Measurements from ENCODE around the gene CD300LF.

CD300LF gene

GRCh38 chr17:74712756-74713155, at the start of gene CD300LF:
TSS of gene CD300LF (minus strand) at chr17:74712923. CDS start at chr17:74712866, 57 bp downstream.
- DNase-seq: no peak

- no peak for DNase-seq
These were observed 49.2 kb upstream of the CD300LF start for GRCh38 chr17:74761931-74762330.

DNA sequence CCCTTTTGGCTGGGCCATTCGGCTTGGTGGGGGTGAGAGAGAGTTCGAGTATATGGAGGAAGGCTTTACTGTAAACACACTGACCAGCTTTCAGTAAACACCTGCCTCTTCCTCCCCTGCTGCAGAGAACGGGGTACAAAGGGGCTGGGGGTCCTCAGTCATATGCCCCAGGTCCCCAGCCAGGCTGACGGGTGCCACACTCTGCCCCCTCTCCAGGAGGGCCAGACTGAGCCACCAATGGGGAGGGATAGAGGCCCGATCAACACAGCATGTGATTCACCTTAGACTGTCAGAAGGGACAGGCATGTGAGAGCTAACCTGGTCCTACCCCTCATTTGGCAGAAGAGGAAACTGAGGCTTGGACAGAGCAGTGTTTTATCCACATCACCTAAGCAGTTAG, 48.7 kb upstream of the CD300LF start:
- DNase-seq: no peak

GRCh38 chr17:74760404-74761105, 47.8 kb upstream of the CD300LF start:
- DNase-seq: no peak

- no peak for DNase-seq
These were observed 47.2 kb upstream of the CD300LF start for GRCh38 chr17:74759941-74760340.

- DNase-seq: peak; percentile 34
These were observed 46.6 kb upstream of the CD300LF start for GRCh38 chr17:74759243-74759801.

DNA sequence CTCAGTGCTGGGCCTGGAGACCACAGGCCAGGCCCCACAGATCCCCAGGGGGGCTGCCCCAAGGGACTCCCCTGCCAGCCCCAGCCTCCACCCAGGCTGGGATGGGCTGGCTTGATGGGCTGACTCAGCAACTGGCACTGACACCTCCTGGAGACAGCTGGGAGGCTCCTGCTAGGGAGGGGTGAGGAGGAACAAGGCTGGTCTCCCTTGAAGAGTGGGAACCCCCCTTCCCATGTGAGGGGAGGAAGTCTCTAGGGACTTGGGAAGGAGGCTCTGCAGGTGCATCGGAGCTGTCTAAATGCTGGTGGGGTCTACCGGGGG, 46.1 kb upstream of the CD300LF start:
- DNase-seq: no peak

- no peak for DNase-seq
These were observed 45.5 kb upstream of the CD300LF start for GRCh38 chr17:74757931-74758847.

DNA sequence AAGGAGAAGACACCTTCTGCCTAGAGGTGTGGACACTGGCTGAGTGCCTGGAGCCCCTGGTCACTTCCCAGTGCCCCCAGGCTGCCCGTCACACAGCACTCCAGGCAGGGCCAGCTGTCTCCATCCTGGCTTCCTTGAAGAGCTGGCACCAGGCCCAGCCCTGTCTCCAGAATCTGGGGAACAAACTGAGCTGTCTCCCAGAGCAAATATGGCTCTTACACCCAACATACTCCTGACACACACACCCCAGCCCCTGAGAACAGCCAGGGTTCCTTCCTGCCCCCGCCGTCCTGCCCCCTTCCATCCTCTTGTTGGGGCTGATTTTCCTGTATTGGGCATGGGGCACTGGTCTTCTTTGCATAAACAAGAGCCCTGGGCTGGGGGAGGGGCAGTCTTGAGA, 44.8 kb upstream of the CD300LF start:
- no peak for DNase-seq

DNA sequence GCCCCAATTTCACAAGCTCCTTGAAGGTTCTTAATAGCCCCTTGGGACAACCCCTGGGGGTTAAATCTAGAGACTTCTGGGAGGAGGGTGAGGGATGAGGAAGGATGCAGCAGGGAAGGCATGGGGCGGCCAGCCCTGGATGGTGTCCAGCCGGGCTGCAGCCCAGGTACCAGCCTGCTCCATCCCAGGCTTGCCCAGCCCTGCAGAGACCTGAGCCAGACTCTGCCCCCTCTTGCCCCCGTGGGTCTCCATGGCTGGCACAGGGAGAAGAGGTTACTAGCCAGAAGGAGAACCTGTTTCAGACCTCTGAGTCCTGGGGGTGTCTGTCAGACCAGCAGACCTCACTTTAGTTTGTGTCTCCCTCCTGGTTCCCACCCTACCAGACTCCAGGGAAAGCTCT, 44.2 kb upstream of the CD300LF start:
- DNase-seq: no peak

DNA sequence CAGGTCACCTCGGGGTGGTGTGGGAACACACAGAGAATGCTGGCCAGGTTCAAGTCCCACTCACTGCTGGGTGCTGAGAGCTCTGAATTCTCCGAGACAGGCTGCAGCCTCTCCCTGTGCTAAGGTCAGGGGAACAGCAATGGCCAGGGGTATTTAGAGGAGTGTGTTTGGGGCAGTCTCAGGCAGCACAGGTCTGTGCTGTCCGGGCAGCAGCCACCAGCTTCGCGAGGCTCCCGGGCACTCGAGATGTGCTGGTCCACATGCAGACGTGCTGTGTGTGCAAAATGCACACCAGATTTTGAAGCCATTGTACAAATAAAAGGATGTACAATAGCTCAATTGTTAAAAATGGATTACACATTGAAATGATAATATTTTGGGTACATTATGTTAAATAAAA, 42.8 kb upstream of the CD300LF start:
- no peak for DNase-seq

- peak; percentile 29 for DNase-seq
These were observed 42.1 kb upstream of the CD300LF start for GRCh38 chr17:74754832-74755231.

GRCh38 chr17:74752822-74753401, 40.2 kb upstream of the CD300LF start:
- DNase-seq: no peak

- DNase-seq: no peak
These were observed 39.7 kb upstream of the CD300LF start for GRCh38 chr17:74752415-74752814.

- DNase-seq: no peak
These were observed 37.8 kb upstream of the CD300LF start for GRCh38 chr17:74750327-74751069.

GRCh38 chr17:74750039-74750326, 37.3 kb upstream of the CD300LF start:
- no peak for DNase-seq

- DNase-seq: peak; percentile 36
These were observed 36.7 kb upstream of the CD300LF start for GRCh38 chr17:74749279-74750038.

DNA sequence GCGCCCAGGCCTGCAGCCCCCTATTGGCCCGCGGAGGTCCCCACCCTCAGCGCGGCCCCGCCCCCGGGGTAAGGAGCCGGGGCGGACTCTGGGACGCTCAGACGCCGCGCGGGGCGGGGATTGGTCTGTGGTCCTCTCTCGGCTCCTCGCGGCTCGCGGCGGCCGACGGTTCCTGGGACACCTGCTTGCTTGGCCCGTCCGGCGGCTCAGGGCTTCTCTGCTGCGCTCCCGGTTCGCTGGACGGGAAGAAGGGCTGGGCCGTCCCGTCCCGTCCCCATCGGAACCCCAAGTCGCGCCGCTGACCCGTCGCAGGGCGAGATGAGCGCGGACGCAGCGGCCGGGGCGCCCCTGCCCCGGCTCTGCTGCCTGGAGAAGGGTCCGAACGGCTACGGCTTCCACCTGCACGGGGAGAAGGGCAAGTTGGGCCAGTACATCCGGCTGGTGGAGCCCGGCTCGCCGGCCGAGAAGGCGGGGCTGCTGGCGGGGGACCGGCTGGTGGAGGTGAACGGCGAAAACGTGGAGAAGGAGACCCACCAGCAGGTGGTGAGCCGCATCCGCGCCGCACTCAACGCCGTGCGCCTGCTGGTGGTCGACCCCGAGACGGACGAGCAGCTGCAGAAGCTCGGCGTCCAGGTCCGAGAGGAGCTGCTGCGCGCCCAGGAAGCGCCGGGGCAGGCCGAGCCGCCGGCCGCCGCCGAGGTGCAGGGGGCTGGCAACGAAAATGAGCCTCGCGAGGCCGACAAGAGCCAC, 36.0 kb upstream of the CD300LF start, which contains the start of gene NHERF1:
NHERF1 (plus strand) TSS at position 100 of the 750 bp plus-strand sequence; CDS start at position 319, 219 bp downstream.
- peak; percentile 90 for DNase-seq

GRCh38 chr17:74748279-74748528, 35.5 kb upstream of the CD300LF start:
- DNase-seq: no peak

- DNase-seq: no peak
These were observed 34.2 kb upstream of the CD300LF start for GRCh38 chr17:74746922-74747321.

GRCh38 chr17:74746376-74746775, 33.7 kb upstream of the CD300LF start:
- DNase-seq: no peak
